HG02885 (cell line): ENCODE measurements around the gene PGM2.
"Not testable (repeated sequence)": the region's sequence is repeated elsewhere in the genome, so short reads cannot be mapped to it uniquely, and the experiment has no call there.

Experiments used
- ATAC-seq: cut with Tn5 transposase; IDR thresholded peaks from one replicate; pipeline ENCODE4 v1.9.1; 2021; ENCODE audit warnings: mild to moderate bottlenecking; ENCODE audit not compliant: unreplicated experiment, poor library complexity

Gene PGM2

GRCh38 chr4:37826295-37827029, at the start of gene PGM2:
Gene PGM2, plus strand, starts transcription at chr4:37826686. Its CDS starts 47 bp downstream, at chr4:37826733.
- ATAC-seq = peak; percentile 98

- no peak for ATAC-seq
Measured at GRCh38 chr4:37779896-37780295, 46.6 kb upstream of the PGM2 start.

GRCh38 chr4:37780444-37781130, 45.9 kb upstream of the PGM2 start:
- ATAC-seq = no peak

GRCh38 chr4:37781131-37781455, 45.4 kb upstream of the PGM2 start:
- ATAC-seq = no peak

- ATAC-seq = not testable (repeated sequence)
Measured at GRCh38 chr4:37786267-37786666, 40.2 kb upstream of the PGM2 start.

GRCh38 chr4:37787883-37788460, 38.5 kb upstream of the PGM2 start:
- ATAC-seq = not testable (repeated sequence)

- no peak for ATAC-seq
Measured at GRCh38 chr4:37788819-37789218, 37.7 kb upstream of the PGM2 start.

GRCh38 chr4:37792241-37792640, 34.2 kb upstream of the PGM2 start:
- no peak for ATAC-seq

- peak; percentile 66 for ATAC-seq
Measured at GRCh38 chr4:37793562-37793961, 32.9 kb upstream of the PGM2 start.

- ATAC-seq = no peak
Measured at GRCh38 chr4:37794056-37794455, 32.4 kb upstream of the PGM2 start.

GRCh38 chr4:37795581-37796195, 30.8 kb upstream of the PGM2 start:
- ATAC-seq = no peak

GRCh38 chr4:37797374-37797773, 29.1 kb upstream of the PGM2 start:
- no peak for ATAC-seq

- no peak for ATAC-seq
Measured at GRCh38 chr4:37797923-37798322, 28.6 kb upstream of the PGM2 start.

- no peak for ATAC-seq
Measured at GRCh38 chr4:37798616-37799015, 27.9 kb upstream of the PGM2 start.

GRCh38 chr4:37799941-37800554, 26.4 kb upstream of the PGM2 start:
- ATAC-seq = no peak

GRCh38 chr4:37802068-37802666, 24.3 kb upstream of the PGM2 start:
- ATAC-seq = peak; percentile 46

GRCh38 chr4:37803348-37803973, 23.0 kb upstream of the PGM2 start:
- ATAC-seq = peak; percentile 41

GRCh38 chr4:37805091-37805490, 21.4 kb upstream of the PGM2 start:
- ATAC-seq = peak; percentile 56

- ATAC-seq = no peak
Measured at GRCh38 chr4:37812713-37813112, 13.8 kb upstream of the PGM2 start.

- no peak for ATAC-seq
Measured at GRCh38 chr4:37815591-37815990, 10.9 kb upstream of the PGM2 start.
